UCSD-AML1 (cell line): ENCODE results near the gene SPINT3.

Experiments used
- DNase-seq: peaks from one replicate; lab custom pipeline; 2025; ENCODE audit not compliant: unreplicated experiment; lab: John Stamatoyannopoulos, UW

SPINT3 gene

GRCh38 chr20:45515147-45515913 is at the start of gene SPINT3:
SPINT3 (minus strand) TSS chr20:45515622; CDS start chr20:45515608, 14 bp downstream.
- no peak for DNase-seq

- no peak for DNase-seq
Measured at GRCh38 chr20:45564760-45565276, 49.4 kb upstream of the SPINT3 start.

- DNase-seq: no peak
Measured at GRCh38 chr20:45555198-45555597, 39.8 kb upstream of the SPINT3 start.

- DNase-seq: no peak
Measured at GRCh38 chr20:45552456-45552855, 37.0 kb upstream of the SPINT3 start.

- DNase-seq: no peak
Measured at GRCh38 chr20:45550765-45551164, 35.3 kb upstream of the SPINT3 start.

- no peak for DNase-seq
Measured at GRCh38 chr20:45548410-45548809, 33.0 kb upstream of the SPINT3 start.

GRCh38 chr20:45547206-45547770 is 31.9 kb upstream of the SPINT3 start, which contains the start of gene EPPIN:
EPPIN (minus strand) TSS chr20:45547401; CDS start chr20:45547357, 44 bp downstream.
- no peak for DNase-seq

- DNase-seq: no peak
Measured at GRCh38 chr20:45545754-45546453, 30.5 kb upstream of the SPINT3 start.

- no peak for DNase-seq
Measured at GRCh38 chr20:45545351-45545750, 29.9 kb upstream of the SPINT3 start.

GRCh38 chr20:45539382-45539781 is 24.0 kb upstream of the SPINT3 start, which contains the start of gene WFDC6:
WFDC6 (minus strand) TSS chr20:45539482; CDS start chr20:45539407, 75 bp downstream.
- no peak for DNase-seq

GRCh38 chr20:45538209-45538799 is 22.9 kb upstream of the SPINT3 start:
- no peak for DNase-seq

GRCh38 chr20:45527294-45527693 is 11.9 kb upstream of the SPINT3 start:
- no peak for DNase-seq

GRCh38 chr20:45523821-45524220 is 8.4 kb upstream of the SPINT3 start:
- no peak for DNase-seq

- DNase-seq: no peak
Measured at GRCh38 chr20:45518282-45518681, 2.9 kb upstream of the SPINT3 start.

GRCh38 chr20:45510242-45510862 is 5.1 kb downstream of the SPINT3 start:
- no peak for DNase-seq

- no peak for DNase-seq
Measured at GRCh38 chr20:45509091-45509490, 6.3 kb downstream of the SPINT3 start.

- no peak for DNase-seq
Measured at GRCh38 chr20:45508068-45508886, 7.1 kb downstream of the SPINT3 start.

GRCh38 chr20:45507011-45507820 is 8.2 kb downstream of the SPINT3 start:
- no peak for DNase-seq

GRCh38 chr20:45506398-45506797 is 9.0 kb downstream of the SPINT3 start:
- no peak for DNase-seq
